ENCODE data around the gene NELFA. TPM values are rescaled to one million over a fixed set of nuclear protein-coding genes. Genes with fewer than 3 reads are reported as not detected.
A peak's percentile ranks its signal among the peaks of the same experiment; 100 is the strongest.

The NELFA gene
- total and polyA plus RNA-seq, 4 donors, result 7.1 to 11.8 (median 9.3) TPM

DNA sequence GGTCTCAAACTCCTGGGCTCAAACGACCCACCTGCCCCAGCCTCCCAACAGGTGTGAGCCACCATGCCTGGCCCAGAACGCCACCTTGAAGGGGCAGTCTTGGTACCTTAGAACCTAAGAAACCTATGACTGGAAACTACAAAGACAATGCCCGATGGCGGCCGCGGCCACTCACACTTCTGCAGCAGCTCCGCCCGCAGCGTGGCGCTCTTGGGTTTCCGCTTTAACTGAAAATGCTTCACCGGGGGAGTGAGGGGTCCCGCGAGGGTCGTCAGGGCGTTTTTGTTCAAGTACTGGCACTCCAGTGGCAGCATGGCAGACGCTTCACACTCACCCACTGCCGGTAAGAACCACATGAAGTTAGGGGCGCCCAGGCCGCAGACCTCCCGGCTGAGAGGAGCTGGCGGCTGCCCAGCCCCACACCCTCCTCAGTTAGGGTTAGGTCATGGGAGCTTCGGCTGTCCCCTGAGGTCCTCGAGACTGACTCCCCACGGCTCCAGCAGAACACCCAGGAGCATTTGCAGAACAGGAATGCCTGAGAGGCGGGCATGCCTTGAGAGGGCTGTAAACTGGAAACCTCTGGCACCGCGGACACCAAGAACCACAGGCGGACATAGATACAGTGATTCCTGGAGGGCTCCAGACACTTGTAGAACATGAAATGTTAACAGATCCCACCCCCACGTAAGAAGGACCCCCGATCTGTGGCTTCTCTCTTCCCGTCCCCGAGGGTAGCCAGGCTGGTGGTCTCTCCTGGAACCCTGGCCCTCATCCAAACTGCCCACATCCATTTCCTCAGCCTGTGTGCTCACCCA, 19.0 kb downstream of the NELFA start (continued):
- TF ChIP-seq, protein P1, sequence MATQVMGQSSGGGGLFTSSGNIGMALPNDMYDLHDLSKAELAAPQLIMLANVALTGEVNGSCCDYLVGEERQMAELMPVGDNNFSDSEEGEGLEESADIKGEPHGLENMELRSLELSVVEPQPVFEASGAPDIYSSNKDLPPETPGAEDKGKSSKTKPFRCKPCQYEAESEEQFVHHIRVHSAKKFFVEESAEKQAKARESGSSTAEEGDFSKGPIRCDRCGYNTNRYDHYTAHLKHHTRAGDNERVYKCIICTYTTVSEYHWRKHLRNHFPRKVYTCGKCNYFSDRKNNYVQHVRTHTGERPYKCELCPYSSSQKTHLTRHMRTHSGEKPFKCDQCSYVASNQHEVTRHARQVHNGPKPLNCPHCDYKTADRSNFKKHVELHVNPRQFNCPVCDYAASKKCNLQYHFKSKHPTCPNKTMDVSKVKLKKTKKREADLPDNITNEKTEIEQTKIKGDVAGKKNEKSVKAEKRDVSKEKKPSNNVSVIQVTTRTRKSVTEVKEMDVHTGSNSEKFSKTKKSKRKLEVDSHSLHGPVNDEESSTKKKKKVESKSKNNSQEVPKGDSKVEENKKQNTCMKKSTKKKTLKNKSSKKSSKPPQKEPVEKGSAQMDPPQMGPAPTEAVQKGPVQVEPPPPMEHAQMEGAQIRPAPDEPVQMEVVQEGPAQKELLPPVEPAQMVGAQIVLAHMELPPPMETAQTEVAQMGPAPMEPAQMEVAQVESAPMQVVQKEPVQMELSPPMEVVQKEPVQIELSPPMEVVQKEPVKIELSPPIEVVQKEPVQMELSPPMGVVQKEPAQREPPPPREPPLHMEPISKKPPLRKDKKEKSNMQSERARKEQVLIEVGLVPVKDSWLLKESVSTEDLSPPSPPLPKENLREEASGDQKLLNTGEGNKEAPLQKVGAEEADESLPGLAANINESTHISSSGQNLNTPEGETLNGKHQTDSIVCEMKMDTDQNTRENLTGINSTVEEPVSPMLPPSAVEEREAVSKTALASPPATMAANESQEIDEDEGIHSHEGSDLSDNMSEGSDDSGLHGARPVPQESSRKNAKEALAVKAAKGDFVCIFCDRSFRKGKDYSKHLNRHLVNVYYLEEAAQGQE (IDR thresholded peaks at IDR 0.05), result no peak
- TF ChIP-seq NR2F2 (IDR thresholded peaks at IDR 0.05) (no peak), YY1 (IDR thresholded peaks at IDR 0.05) (no peak)

- Histone ChIP-seq H3K36me3 (ENCODE audit: control insufficient read depth in 4 of 4, insufficient read depth in 3 of 4, low read depth in 1 of 4, low read length in 3 of 4) (peaks cover 16 to 60% (median 25%) of the 10 kb centered on the region in 4 donors), H3K27ac (ENCODE audit: low read depth in 1 of 2, low read length in 2 of 2) (no peak overlapping the region), H3K9ac (ENCODE audit: low read depth in 1 of 2, low read length in 2 of 2) (no peak overlapping the region), H3K9me3 (ENCODE audit: control insufficient read depth in 4 of 4, low read length in 3 of 4) (no peaks in the 10 kb centered on the region), H3K4me1 (ENCODE audit: control insufficient read depth in 4 of 4, insufficient read depth in 4 of 4, low read length in 3 of 4) (no peaks in the 10 kb centered on the region), H3K4me3 (ENCODE audit: low read depth in 1 of 3, low read length in 3 of 3) (no peak overlapping the region), H3K27me3 (ENCODE audit: control insufficient read depth in 4 of 4, insufficient read depth in 4 of 4, low read length in 3 of 4) (no peaks in the 10 kb centered on the region)
- 96% methylated on average over 12 of the region's 12 CpGs for WGBS
- TF ChIP-seq, protein P2, sequence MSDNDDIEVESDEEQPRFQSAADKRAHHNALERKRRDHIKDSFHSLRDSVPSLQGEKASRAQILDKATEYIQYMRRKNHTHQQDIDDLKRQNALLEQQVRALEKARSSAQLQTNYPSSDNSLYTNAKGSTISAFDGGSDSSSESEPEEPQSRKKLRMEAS (IDR thresholded peaks at IDR 0.05), result no peak
- no peak for TF ChIP-seq SP1 (IDR thresholded peaks at IDR 0.05)
- no peak for TF ChIP-seq JUND (IDR thresholded peaks at IDR 0.05)
- TF ChIP-seq EGR1 (IDR thresholded peaks at IDR 0.05; ENCODE audit: low read depth in 2 of 2), result no peak
- TF ChIP-seq ATF3 (IDR thresholded peaks at IDR 0.05), result no peak
- no peak for TF ChIP-seq YY1 (IDR thresholded peaks at IDR 0.05)
- TF ChIP-seq GABPA (IDR thresholded peaks at IDR 0.05 in 1 of 2, conservative IDR thresholded peaks at IDR 0.05 in 1 of 2), result no peak
- TF ChIP-seq NR2F2 (IDR thresholded peaks at IDR 0.05), result no peak
- no peak for DNase-seq (ENCODE audit: low spot score)
These were observed 20.4 kb downstream of the NELFA start for GRCh38 chr4:1988327-1988724.

- peaks cover 16 to 65% (median 29%) of the 10 kb centered on the region in 4 donors for H3K36me3 ChIP-seq (ENCODE audit: control insufficient read depth in 4 of 4, insufficient read depth in 3 of 4, low read depth in 1 of 4, low read length in 3 of 4)
- no peaks in the 10 kb centered on the region for H3K27me3 ChIP-seq (ENCODE audit: control insufficient read depth in 4 of 4, insufficient read depth in 4 of 4, low read length in 3 of 4)
- no peaks in the 10 kb centered on the region for H3K4me1 ChIP-seq (ENCODE audit: control insufficient read depth in 4 of 4, insufficient read depth in 4 of 4, low read length in 3 of 4)
- no peak for TF ChIP-seq RAD21 (IDR thresholded peaks at IDR 0.05)
- no peak for TF ChIP-seq HNF4A (conservative IDR thresholded peaks at IDR 0.05)
- H3K4me3 ChIP-seq (ENCODE audit: low read depth in 1 of 3, low read length in 3 of 3), result no peak overlapping the region
- no peaks in the 10 kb centered on the region for H3K9me3 ChIP-seq (ENCODE audit: control insufficient read depth in 4 of 4, low read length in 3 of 4)
- DNase-seq (ENCODE audit: low spot score), result peak; percentile 30
- 97% methylated on average over 26 of the region's 26 CpGs for WGBS
- no peak overlapping the region for H3K27ac ChIP-seq (ENCODE audit: low read depth in 1 of 2, low read length in 2 of 2)
- no peak overlapping the region for H3K9ac ChIP-seq (ENCODE audit: low read depth in 1 of 2, low read length in 2 of 2)
These were observed 20.9 kb downstream of the NELFA start for GRCh38 chr4:1987721-1988326.
